ENCODE data around the gene STAMBP.

GRCh38 chr2:73891276-73891901 is 62.6 kb downstream of the STAMBP start:
- no peak for TF ChIP-seq CTCF (conservative IDR thresholded peaks at IDR 0.05; ENCODE audit: low read length)
- TF ChIP-seq EZH2phosphoT487 (IDR thresholded peaks at IDR 0.05; ENCODE audit: borderline replicate concordance): no peak

Data from Loucy (cell line).